ENCODE measurements around the gene FRMPD2.
A peak's percentile ranks its signal among the peaks of the same experiment; 100 is the strongest.

FRMPD2 gene, protein sequence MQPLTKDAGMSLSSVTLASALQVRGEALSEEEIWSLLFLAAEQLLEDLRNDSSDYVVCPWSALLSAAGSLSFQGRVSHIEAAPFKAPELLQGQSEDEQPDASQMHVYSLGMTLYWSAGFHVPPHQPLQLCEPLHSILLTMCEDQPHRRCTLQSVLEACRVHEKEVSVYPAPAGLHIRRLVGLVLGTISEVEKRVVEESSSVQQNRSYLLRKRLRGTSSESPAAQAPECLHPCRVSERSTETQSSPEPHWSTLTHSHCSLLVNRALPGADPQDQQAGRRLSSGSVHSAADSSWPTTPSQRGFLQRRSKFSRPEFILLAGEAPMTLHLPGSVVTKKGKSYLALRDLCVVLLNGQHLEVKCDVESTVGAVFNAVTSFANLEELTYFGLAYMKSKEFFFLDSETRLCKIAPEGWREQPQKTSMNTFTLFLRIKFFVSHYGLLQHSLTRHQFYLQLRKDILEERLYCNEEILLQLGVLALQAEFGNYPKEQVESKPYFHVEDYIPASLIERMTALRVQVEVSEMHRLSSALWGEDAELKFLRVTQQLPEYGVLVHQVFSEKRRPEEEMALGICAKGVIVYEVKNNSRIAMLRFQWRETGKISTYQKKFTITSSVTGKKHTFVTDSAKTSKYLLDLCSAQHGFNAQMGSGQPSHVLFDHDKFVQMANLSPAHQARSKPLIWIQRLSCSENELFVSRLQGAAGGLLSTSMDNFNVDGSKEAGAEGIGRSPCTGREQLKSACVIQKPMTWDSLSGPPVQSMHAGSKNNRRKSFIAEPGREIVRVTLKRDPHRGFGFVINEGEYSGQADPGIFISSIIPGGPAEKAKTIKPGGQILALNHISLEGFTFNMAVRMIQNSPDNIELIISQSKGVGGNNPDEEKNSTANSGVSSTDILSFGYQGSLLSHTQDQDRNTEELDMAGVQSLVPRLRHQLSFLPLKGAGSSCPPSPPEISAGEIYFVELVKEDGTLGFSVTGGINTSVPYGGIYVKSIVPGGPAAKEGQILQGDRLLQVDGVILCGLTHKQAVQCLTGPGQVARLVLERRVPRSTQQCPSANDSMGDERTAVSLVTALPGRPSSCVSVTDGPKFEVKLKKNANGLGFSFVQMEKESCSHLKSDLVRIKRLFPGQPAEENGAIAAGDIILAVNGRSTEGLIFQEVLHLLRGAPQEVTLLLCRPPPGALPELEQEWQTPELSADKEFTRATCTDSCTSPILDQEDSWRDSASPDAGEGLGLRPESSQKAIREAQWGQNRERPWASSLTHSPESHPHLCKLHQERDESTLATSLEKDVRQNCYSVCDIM (N-terminal part only)

DNA sequence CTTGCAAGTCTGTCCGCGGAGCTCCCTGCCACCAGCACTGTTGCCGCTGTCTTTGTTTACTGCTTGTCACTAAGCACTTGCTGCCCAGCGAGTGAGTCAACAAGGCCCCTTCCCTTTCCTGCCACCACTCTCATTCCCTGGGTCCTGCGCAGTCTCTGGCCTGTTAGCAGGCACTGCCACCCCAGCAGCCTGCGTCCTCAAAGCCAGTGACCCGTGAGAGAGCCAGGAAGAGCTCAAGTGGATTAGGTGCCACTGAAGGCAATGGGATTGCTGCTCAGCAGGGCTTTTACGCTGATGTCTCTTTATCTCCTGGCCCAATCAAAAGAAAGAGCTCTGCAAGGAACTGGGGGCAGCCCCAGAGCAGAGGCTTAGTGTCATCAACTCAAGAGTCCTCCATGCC lies at the start of gene FRMPD2:
Gene FRMPD2, minus strand, starts transcription at position 61 of the 400 bp plus-strand sequence. CDS start 129 bp downstream, outside the sequence.
- no peak within 1 kb of the TSS for H3K27ac Mint-ChIP-seq (ENCODE audit: low read depth)
- no peak within 1 kb of the TSS for H3K4me3 Mint-ChIP-seq
- no peaks in the 10 kb centered on the region for H3K4me1 Mint-ChIP-seq
- ATAC-seq (replicated peaks; ENCODE audit: extremely low read depth, poor library complexity, severe bottlenecking) (no peak), DNase-seq (ENCODE audit: low spot score in 2 of 2) (no peak)
- H3K36me3 Mint-ChIP-seq (ENCODE audit: insufficient read depth), result no peaks in the 10 kb centered on the region
- peaks cover 50% of the 10 kb centered on the region for H3K27me3 Mint-ChIP-seq
- no peaks in the 10 kb centered on the region for H3K9me3 Mint-ChIP-seq

DNA sequence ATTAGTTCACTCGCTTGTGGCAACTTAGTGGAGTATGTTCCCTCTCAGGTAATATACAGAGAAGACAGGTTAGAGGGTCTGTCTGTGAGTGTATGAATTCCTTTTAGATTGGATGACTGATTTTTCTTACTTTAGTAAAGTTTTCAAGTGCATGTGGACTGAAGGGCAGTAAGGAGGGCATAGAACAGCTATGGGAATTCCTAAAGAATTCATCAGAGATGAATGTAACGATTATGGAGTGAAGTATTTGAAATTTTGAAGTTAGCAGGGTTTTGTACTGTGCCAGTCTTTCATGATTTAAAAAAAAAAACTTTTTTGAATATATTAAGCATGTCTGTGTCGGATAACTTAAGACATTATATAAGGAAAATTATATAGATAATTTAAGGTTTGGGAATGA lies 47.5 kb upstream of the FRMPD2 start:
- Mint-ChIP-seq H3K36me3 (ENCODE audit: insufficient read depth) (peaks cover 4% of the 10 kb centered on the region), H3K4me3 (no peak overlapping the region), H3K9me3 (no peaks in the 10 kb centered on the region), H3K27ac (ENCODE audit: low read depth) (no peak overlapping the region), H3K27me3 (no peaks in the 10 kb centered on the region), H3K4me1 (peaks cover 26% of the 10 kb centered on the region)
- DNase-seq (ENCODE audit: low spot score in 2 of 2) (no peak), ATAC-seq (replicated peaks; ENCODE audit: extremely low read depth, poor library complexity, severe bottlenecking) (no peak)

DNA sequence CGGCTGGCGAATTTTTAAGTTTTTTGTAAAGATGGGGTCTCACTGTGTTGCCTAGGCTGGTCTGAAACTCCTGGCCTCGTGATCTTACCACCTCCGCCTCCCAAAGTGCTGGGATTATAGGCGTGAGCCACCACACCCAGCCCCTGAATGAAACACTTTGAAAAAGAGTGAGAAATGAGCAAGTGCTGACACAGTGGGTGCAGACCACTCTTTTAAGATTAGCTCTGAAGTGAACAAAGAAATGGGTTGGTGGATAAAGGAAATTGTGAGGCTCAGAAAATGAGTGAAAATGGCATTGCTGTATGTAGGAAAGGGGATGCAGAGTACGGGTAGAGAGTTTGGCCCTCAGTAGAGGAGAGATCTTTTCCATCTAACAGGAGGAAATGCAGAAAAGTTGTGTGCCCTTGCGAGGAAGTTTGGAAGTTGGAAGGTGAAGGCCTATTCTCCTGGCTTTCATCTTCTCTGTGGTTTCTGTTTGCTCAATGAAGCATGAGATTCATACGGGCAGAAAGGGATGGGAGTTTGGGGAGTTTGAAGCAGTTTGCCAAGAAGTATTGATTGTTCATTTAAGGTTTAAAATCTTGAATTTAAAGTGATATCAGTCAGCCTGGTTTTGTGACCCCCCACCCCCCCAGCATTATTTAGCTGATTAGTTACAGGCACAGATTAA lies 43.0 kb upstream of the FRMPD2 start:
- peaks cover 2% of the 10 kb centered on the region for H3K36me3 Mint-ChIP-seq (ENCODE audit: insufficient read depth)
- H3K4me3 Mint-ChIP-seq, result no peak overlapping the region
- H3K4me1 Mint-ChIP-seq, result peaks cover 23% of the 10 kb centered on the region
- DNase-seq (ENCODE audit: low spot score in 2 of 2), result no peak
- no peak for ATAC-seq (replicated peaks; ENCODE audit: extremely low read depth, poor library complexity, severe bottlenecking)
- no peak overlapping the region for H3K27ac Mint-ChIP-seq (ENCODE audit: low read depth)
- H3K9me3 Mint-ChIP-seq, result no peaks in the 10 kb centered on the region
- no peaks in the 10 kb centered on the region for H3K27me3 Mint-ChIP-seq

DNA sequence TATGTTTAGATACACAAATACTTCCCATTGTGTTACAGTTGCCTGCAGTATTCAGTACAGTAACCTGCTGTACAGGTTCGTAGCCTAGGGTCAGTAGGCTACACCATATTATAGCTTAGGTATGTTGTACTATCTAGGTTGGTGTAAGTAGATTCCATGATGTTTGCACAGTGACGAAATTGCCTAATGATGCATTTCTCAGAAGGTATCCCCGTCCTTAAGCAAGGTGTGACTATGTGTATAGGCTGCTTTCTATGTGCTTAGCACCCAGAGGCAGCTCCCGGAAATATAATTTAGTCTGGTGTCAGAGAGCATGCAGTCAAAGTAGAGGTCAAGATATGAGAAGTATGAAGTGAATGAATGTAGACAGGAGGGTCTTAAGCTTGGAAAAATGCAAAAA lies 41.7 kb upstream of the FRMPD2 start:
- no peak overlapping the region for H3K27ac Mint-ChIP-seq (ENCODE audit: low read depth)
- H3K4me1 Mint-ChIP-seq, result peaks cover 27% of the 10 kb centered on the region
- no peak for ATAC-seq (replicated peaks; ENCODE audit: extremely low read depth, poor library complexity, severe bottlenecking)
- H3K27me3 Mint-ChIP-seq, result no peaks in the 10 kb centered on the region
- peaks cover 2% of the 10 kb centered on the region for H3K36me3 Mint-ChIP-seq (ENCODE audit: insufficient read depth)
- H3K9me3 Mint-ChIP-seq, result no peaks in the 10 kb centered on the region
- DNase-seq (ENCODE audit: low spot score in 2 of 2), result no peak
- H3K4me3 Mint-ChIP-seq, result no peak overlapping the region

DNA sequence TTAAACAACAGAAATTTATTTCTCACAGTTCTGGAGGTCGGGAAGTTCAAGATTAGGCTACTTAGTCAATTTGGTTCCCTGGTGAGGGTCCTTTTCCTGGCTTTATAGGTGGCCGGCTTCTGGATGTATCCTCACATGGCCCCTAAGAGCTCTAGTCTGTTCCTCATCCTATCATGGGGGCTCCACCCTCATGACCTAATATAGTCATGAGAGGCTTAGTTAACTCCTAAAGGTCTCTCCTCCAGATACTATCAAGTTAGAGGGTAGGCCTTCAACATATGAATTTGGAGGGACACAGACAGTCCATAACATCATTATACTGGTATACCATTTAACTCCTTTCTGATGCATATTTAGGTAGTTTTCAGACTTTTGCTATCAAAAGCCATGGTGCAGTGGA lies 39.6 kb upstream of the FRMPD2 start:
- Mint-ChIP-seq H3K27me3 (no peaks in the 10 kb centered on the region), H3K27ac (ENCODE audit: low read depth) (no peak overlapping the region), H3K4me1 (peaks cover 33% of the 10 kb centered on the region), H3K4me3 (no peak overlapping the region), H3K36me3 (ENCODE audit: insufficient read depth) (no peaks in the 10 kb centered on the region), H3K9me3 (no peaks in the 10 kb centered on the region)
- ATAC-seq (replicated peaks; ENCODE audit: extremely low read depth, poor library complexity, severe bottlenecking) (no peak), DNase-seq (ENCODE audit: low spot score in 2 of 2) (no peak)

DNA sequence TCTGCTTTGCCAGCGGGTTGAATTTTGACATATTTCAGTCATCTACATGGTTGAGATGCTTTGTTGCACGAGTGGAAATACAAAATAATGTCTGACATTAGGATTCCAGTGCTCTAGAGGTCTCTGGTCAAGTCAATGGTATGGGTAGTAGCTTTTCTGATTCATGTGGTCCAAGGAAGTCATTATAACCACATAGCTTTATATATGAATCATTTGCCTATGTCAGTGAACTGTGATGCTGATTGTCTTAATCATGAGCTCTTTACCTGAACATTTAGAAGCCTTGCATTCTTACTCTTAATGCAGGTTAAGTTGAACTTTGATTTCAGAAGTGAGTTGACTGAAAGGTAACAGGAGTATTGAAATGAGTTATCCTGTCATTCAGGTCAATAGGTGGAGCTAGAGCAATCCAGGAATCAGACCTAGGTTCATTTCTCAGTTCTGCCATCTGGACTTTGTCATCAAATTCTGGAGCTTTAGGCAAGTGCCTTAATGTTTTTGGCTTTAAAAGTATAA lies 35.3 kb upstream of the FRMPD2 start:
- H3K9me3 Mint-ChIP-seq, result no peaks in the 10 kb centered on the region
- no peak overlapping the region for H3K4me3 Mint-ChIP-seq
- ATAC-seq (replicated peaks; ENCODE audit: extremely low read depth, poor library complexity, severe bottlenecking), result no peak
- no peak overlapping the region for H3K27ac Mint-ChIP-seq (ENCODE audit: low read depth)
- H3K36me3 Mint-ChIP-seq (ENCODE audit: insufficient read depth), result peaks cover 3% of the 10 kb centered on the region
- H3K4me1 Mint-ChIP-seq, result peaks cover 35% of the 10 kb centered on the region
- no peak for DNase-seq (ENCODE audit: low spot score in 2 of 2)
- no peaks in the 10 kb centered on the region for H3K27me3 Mint-ChIP-seq

DNA sequence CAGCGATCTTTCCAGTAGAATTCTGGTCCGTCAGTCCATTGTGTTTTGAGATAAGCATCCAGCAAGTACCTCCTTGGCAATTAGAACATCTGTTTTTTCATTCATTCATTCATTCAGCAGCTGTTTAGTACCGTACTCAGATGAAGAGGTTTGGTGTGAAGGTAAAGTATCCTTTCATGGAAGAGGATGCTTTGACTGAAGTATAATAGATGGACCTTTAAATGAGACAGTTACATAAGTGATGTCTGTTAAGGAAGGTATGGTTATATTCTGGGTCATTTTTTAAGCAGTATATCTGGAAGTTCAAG lies 33.2 kb upstream of the FRMPD2 start:
- no peak for ATAC-seq (replicated peaks; ENCODE audit: extremely low read depth, poor library complexity, severe bottlenecking)
- no peaks in the 10 kb centered on the region for H3K27me3 Mint-ChIP-seq
- no peaks in the 10 kb centered on the region for H3K9me3 Mint-ChIP-seq
- peak overlapping the region; percentile 73 for H3K4me3 Mint-ChIP-seq
- peaks cover 28% of the 10 kb centered on the region for H3K4me1 Mint-ChIP-seq
- peak overlapping the region; percentile 27 for H3K27ac Mint-ChIP-seq (ENCODE audit: low read depth)
- DNase-seq (ENCODE audit: low spot score in 2 of 2), result no peak
- H3K36me3 Mint-ChIP-seq (ENCODE audit: insufficient read depth), result peaks cover 3% of the 10 kb centered on the region

DNA sequence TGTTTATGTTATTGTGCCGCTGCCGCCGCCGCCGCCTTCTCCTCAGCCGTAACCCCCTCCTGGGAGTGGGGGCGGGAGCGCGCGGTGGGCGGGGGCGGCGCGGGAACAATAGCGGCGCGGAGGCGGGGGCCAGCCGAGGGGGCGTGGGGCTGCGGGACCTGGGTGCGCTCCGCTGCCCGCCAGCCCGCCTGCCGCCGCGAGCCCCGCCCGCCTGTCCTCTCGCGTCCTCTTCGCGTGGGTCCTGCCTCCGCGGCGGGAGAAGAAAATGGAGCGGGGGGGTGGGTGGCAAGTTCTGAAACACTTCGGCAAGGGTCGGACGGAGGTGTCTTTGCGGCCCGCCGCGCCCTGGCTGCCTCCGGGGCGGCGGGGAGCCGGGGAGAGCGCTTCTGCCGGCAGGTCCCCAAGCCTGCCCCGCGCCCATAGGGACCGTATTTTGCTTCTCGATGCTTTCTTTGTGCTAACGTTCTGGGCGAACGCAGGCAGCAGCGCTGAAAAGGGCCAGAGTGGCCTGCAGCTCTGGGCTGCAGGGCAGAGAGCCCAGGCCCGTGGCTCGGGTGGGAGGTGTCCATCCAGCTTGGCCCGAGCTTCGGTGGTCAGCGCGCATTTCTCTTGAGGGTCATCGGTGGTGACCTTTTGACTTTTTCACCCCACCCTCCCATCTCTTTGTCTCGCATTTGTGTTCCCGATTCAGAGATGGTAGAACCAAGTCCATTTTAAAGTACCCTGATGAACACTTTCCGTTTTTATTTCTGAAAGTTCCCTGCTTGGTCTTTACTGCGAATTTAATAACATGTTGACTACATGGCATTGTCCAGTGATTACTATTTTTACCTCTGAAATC lies 32.6 kb upstream of the FRMPD2 start:
- peak overlapping the region; percentile 27 for H3K27ac Mint-ChIP-seq (ENCODE audit: low read depth)
- H3K27me3 Mint-ChIP-seq, result no peaks in the 10 kb centered on the region
- no peaks in the 10 kb centered on the region for H3K9me3 Mint-ChIP-seq
- H3K36me3 Mint-ChIP-seq (ENCODE audit: insufficient read depth), result peaks cover 3% of the 10 kb centered on the region
- peaks cover 25% of the 10 kb centered on the region for H3K4me1 Mint-ChIP-seq
- DNase-seq (ENCODE audit: low spot score in 2 of 2) (no peak), ATAC-seq (replicated peaks; ENCODE audit: extremely low read depth, poor library complexity, severe bottlenecking) (peak; percentile 47)
- H3K4me3 Mint-ChIP-seq, result peak overlapping the region; percentile 73

DNA sequence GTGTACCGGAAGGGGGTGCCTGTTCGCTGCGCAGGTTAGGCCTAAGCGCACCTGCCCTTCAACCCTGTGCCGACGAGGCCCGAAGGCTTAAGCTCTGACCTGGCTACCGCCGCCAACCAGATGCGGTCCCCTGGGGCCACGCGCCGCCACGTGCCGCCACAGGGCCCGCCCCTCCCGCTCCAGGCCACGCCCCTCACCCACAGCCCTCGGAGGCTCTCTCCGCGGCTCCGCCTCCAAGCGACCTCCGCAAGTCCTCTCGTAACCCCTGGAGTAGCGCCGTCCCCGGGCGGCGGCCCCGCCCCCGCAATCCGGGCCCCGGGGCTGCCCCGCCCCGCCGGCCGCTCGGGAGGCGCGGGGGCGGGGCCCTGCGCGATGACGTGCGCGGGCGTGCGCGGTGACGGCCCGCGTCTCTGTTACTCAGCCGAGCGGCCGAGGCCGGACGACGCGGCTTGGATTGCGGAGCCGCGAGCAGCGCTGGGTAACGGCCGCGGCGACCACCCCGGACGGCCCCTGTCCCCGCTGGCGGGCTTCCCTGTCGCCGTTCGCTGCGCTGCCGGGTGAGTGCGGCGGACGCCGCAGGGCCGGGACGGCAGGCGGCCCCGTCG lies 31.9 kb upstream of the FRMPD2 start, which contains the start of gene MAPK8:
Gene MAPK8, plus strand, starts transcription at position 413 of the 605 bp plus-strand sequence. CDS start 94,984 bp downstream, outside the sequence.
- peak; percentile 87 for ATAC-seq (replicated peaks; ENCODE audit: extremely low read depth, poor library complexity, severe bottlenecking)
- peak; percentile 87 to 92 for DNase-seq (ENCODE audit: low spot score in 2 of 2)
- Mint-ChIP-seq H3K4me3 (peak within 1 kb of the TSS; percentile 73), H3K9me3 (no peaks in the 10 kb centered on the region), H3K27me3 (no peaks in the 10 kb centered on the region), H3K4me1 (peaks cover 18% of the 10 kb centered on the region), H3K36me3 (ENCODE audit: insufficient read depth) (peaks cover 5% of the 10 kb centered on the region), H3K27ac (ENCODE audit: low read depth) (peak within 1 kb of the TSS; percentile 63)

DNA sequence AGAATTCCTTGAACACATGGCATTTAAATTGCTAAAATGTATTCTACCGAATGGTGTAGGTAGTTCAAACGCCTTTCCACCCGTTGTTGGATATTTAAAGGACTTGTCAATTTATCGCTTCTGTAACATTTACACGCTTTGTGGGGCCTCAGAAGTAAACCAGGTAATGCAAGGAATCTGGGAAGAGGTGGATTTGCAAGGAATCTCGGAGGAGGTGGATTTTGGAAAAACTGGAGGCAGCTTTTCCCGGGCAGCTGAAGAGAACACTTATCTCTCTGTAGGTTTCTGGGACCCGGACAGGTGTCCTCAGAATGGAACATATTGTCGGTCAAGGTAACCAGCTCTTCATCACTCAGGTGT lies 31.4 kb upstream of the FRMPD2 start:
- H3K36me3 Mint-ChIP-seq (ENCODE audit: insufficient read depth), result peaks cover 5% of the 10 kb centered on the region
- peaks cover 16% of the 10 kb centered on the region for H3K4me1 Mint-ChIP-seq
- no peaks in the 10 kb centered on the region for H3K9me3 Mint-ChIP-seq
- peak overlapping the region; percentile 73 for H3K4me3 Mint-ChIP-seq
- no peak for DNase-seq (ENCODE audit: low spot score in 2 of 2)
- no peak for ATAC-seq (replicated peaks; ENCODE audit: extremely low read depth, poor library complexity, severe bottlenecking)
- H3K27me3 Mint-ChIP-seq, result no peaks in the 10 kb centered on the region
- peak overlapping the region; percentile 63 for H3K27ac Mint-ChIP-seq (ENCODE audit: low read depth)

Data from central memory CD8-positive, alpha-beta T cell (primary cell).